Measurements from ENCODE around the gene ZFHX3. TPM values are rescaled to one million over a fixed set of nuclear protein-coding genes. Genes with fewer than 3 reads are reported as not detected.

ZFHX3 gene
- total and polyA plus RNA-seq, 9 donors: 3.4 to 17.6 (median 11.9) TPM

DNA sequence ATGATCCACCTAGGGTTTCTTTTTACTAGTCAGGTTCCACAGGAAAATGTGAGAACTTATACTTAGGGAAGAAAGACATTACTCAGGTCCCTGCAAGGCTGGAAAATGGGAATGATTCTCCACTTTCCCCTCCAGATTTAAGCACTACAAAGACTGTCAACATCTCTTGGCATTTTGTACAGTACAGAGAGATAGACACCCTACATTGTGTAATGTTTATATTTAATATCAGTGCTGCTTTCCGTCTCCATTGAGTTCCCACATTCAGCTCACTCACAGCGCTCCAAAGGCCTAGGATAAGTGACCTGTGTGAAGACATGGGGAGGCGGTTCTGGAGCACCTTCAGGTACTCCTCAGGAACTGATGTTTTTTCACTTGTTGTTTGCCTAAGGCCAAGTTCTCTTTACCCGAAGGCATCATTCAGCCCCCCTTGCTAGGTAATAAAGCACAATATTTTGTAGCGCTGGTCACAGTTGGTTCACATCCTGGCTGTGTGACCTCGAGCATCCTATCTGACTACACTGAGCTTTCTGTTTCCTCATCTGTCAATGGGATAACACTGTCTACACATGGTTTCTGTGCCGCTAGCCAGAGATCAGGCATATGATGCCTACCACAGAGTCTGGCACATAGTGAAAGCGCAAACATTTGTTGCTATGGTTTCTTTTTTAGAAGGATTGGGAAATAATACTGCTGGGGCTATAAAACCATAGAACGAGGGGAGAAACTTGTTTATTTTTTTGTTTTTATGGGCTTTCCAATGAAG is 226.6 kb downstream of the ZFHX3 start:
- no peak for DNase-seq
- Histone ChIP-seq H3K27me3 (no peaks in the 10 kb centered on the region), H3K4me3 (no peak overlapping the region), H3K36me3 (no peaks in the 10 kb centered on the region), H3K4me1 (ENCODE audit: insufficient read depth) (no peaks in the 10 kb centered on the region), H3K27ac (no peak overlapping the region), H3K9me3 (no peaks in the 10 kb centered on the region)
- 90 to 92% (median 92%) methylated on average over 9 of the region's 9 CpGs for WGBS, 3 donors
- intact Hi-C loops (cut with DNase I): loop anchor here in 1 of 4 donors (10.0 kb wide), 1 partner anchor 373 kb away; no protein-coding TSS in a partner anchor
- no peak for TF ChIP-seq CTCF (IDR thresholded peaks at IDR 0.05)

DNA sequence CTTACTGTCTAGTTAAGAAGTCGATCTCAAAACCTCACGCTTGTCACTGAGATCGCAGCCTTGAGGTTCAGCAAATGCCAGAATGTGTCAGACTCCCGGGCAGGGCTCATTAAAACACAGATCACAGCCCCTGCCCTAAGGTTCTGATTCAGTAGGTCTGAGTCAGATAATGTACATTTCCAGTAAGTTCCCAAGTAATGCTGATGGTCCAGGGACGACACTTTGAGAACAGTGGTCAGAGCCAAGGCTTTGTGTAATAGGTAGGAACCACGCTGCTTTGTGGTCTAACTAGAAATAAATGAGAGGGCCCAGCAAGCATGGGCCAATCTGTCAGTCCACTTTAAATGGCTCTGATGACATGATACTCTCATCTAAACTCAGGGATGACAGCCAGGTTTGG is 228.6 kb downstream of the ZFHX3 start:
- intact Hi-C loops (cut with DNase I): no loop called here
- 78 to 83% (median 79%) methylated on average over 6 of the region's 6 CpGs for WGBS, 3 donors
- H3K9me3 ChIP-seq: no peaks in the 10 kb centered on the region
- no peaks in the 10 kb centered on the region for H3K27me3 ChIP-seq
- no peaks in the 10 kb centered on the region for H3K36me3 ChIP-seq
- DNase-seq: no peak
- no peak overlapping the region for H3K27ac ChIP-seq
- no peaks in the 10 kb centered on the region for H3K4me1 ChIP-seq (ENCODE audit: insufficient read depth)
- no peak overlapping the region for H3K4me3 ChIP-seq
- TF ChIP-seq POLR2A (IDR thresholded peaks at IDR 0.05): no peak
- TF ChIP-seq CTCF (IDR thresholded peaks at IDR 0.05): no peak
- no peak for TF ChIP-seq EP300 (IDR thresholded peaks at IDR 0.05)

GRCh38 chr16:72818236-72818845 is 229.6 kb downstream of the ZFHX3 start:
- H3K9me3 ChIP-seq: no peaks in the 10 kb centered on the region
- intact Hi-C loops (cut with DNase I): no loop called here
- H3K4me1 ChIP-seq (ENCODE audit: insufficient read depth): no peaks in the 10 kb centered on the region
- WGBS, 3 donors: 87 to 90% (median 88%) methylated on average over 4 of the region's 4 CpGs
- H3K36me3 ChIP-seq: no peaks in the 10 kb centered on the region
- H3K27me3 ChIP-seq: no peaks in the 10 kb centered on the region
- no peak for DNase-seq
- H3K4me3 ChIP-seq: no peak overlapping the region
- no peak overlapping the region for H3K27ac ChIP-seq
- no peak for TF ChIP-seq POLR2A (IDR thresholded peaks at IDR 0.05)
- no peak for TF ChIP-seq CTCF (IDR thresholded peaks at IDR 0.05)
- TF ChIP-seq EP300 (IDR thresholded peaks at IDR 0.05): no peak

DNA sequence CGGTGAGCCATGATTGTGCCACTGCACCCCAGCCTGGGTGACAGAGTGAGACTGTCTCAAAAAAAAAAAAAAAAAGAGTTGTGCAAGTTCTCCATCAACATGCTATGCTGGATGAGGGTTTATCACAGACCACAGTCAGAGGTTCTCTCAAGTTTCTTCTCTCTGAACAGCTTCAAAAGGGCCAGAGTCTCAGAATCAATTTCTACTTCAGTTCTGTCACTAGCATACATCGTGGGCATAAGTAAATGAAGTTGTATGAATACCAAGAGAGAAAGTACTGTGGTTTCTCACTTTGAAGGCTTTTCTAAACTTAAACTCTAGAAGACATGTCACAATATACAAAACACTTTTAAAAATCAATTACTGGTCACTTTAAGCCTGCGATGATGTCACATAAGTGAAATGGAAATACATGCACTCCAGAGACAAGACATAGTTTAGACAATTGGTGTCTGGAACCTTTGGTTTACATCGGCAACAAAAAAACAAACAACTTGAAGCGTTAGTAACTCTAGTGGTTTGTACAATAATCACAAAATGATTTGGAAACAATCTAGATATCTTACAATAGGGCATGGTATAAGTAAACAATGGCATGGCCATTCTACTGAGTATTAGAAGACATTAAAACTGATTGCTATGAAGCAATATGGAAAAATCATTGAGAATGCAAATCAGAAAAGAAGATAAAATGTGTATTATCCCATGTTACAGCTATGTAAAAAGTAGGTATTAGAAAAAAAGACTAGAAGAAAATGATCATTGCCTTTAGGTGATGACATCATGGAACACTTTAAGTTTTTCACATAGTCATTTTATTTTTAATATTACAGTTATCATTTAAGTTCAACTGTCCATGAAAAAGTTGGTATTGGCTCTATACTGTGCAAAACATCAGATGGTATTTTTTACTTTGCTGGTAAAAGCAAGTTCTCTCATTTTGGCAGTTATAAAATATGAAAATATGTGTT is 232.3 kb downstream of the ZFHX3 start:
- no peak overlapping the region for H3K27ac ChIP-seq
- H3K4me3 ChIP-seq: no peak overlapping the region
- H3K9me3 ChIP-seq: no peaks in the 10 kb centered on the region
- H3K36me3 ChIP-seq: no peaks in the 10 kb centered on the region
- no peak for DNase-seq
- intact Hi-C loops (cut with DNase I): no loop called here
- 84 to 94% (median 90%) methylated on average over 5 of the region's 5 CpGs for WGBS, 3 donors
- no peak for TF ChIP-seq CTCF (IDR thresholded peaks at IDR 0.05)
- no peak for TF ChIP-seq EP300 (IDR thresholded peaks at IDR 0.05)
- no peak for TF ChIP-seq POLR2A (IDR thresholded peaks at IDR 0.05)
- H3K4me1 ChIP-seq (ENCODE audit: insufficient read depth): no peaks in the 10 kb centered on the region
- H3K27me3 ChIP-seq: no peaks in the 10 kb centered on the region

Measured in ovary (tissue), 9 donors.